Suppressor macrophage treated with lipopolysaccharide for 4 hours (primary cell): ENCODE results near the gene SYTL1.

Experiments used
- DNase-seq: peaks from one replicate; pipeline ENCODE4 v3.0.0-alpha.2; 2020

The SYTL1 gene

DNA sequence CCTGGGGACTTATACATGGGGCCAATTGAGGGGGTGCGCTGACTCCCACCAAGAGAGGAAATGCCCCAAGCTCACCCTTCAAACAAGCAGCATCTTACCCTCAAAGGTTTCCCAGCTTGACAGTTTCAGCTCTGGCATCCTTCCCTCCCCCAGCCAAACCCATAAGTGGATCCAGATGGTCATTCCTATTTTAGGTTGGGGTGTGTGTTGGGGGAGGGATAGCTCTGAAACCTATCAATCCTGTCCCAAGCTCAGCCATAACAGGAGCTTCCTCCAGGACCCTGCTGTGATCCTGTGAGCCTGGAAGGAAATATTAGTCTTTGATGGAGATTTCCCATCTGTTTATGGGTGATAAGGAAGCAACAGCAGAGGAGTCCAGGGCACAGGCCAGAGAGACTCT is 23.2 kb upstream of the SYTL1 start:
- no peak for DNase-seq

DNA sequence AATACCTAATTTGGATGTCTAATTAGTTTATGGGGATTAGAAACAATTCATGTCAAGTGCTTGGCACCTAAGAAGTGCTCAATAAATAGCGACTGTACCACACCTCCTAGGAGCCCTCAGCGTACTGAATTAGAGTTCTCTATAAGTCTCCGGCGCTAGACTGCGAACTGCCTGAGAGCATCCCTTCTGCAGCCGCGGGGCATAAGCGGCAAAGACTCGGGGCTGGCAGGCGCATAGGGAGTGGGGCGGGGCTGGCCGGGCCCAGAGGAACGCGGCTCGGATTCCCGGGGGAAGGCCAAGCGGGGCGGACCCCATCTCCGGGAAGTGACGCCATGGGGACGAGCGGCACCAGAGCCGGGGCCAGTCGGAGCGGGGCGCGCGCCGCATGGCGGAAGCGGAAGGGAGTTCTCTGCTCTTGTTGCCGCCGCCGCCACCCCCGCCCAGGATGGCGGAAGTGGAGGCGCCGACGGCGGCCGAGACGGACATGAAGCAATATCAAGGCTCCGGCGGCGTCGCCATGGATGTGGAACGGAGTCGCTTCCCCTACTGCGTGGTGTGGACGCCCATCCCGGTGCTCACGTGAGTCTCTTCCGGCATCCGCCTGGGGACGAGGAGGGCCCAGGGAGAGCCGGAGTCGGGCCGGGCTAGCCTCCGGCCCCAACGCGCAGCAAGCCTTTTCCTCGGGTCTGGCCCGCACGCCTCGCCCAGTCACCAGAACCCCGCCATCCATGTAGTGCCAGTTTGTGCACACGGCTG is 19.8 kb upstream of the SYTL1 start, which contains the start of gene TMEM222:
TSS of gene TMEM222 (plus strand) at position 351 of the 756 bp plus-strand sequence. CDS start at position 386, 35 bp downstream.
- DNase-seq = peak; percentile 99

DNA sequence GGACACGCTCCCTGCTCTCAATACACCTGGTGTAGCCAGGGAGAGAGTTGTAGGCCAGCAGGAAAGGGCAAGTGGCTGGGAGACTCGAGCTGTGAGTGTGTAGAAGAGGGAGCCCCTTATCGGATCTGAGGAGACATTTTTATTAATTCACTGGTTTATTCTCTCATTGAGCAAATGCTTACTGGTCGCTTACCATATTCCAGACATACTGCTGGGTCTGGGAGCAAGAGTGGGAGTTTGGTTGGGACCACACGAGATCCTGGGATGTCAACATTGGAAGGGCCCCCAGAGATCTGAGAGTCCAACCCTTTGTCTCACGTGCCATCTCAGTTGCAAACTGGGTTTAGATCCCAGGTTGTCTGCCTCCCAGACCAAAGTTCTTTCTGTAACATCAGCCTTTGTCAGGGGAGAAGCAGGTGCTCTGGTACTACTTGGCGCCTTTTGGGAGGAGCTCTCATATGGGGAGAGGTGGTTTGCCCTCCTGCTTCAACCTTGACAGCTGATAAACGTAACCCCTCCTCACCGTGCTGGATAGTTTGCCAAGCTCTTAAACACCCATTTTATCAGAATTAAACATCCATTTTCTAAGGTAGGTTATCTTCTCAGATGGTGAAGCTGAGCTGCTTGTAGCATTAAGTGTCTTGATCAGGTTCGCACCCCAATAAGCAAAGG is 19.1 kb upstream of the SYTL1 start:
- no peak for DNase-seq

DNA sequence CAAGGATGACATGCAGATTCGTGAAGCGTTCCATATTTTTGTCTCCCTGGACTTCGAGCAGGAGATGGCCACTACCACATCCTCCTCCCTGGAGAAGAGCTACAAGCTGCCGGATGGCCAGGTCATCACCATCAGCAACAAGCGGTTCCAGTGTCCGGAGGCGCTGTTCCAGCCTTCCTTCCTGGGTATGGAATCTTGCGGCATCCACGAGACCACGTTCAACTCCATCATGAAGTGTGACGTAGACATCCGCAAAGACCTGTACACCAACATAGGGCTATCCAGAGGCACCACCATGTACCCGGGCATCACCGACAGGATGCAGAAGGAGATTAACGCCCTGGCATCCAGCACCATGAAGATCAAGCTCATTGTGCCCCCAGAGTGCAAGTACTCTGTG is 16.5 kb upstream of the SYTL1 start:
- no peak for DNase-seq

DNA sequence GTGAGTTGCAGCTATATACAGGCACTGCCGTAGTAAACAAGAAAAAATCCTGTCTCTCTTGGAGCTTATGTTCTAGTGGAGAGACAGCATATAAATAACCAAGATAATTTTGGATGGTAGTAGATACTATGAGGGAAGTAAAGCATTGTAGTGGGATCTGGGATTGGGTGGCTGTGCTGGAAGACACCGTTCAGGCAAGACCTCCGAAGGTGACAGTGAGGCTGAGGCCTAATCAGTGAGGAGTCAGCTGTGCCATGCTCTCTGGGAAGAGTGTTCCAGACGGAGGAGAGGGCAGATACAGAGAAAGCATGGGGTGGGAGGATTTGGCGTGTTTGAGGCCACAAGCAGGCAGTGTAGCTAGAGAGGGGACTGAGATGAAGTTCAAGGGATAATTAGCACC is 13.9 kb upstream of the SYTL1 start:
- DNase-seq = no peak

DNA sequence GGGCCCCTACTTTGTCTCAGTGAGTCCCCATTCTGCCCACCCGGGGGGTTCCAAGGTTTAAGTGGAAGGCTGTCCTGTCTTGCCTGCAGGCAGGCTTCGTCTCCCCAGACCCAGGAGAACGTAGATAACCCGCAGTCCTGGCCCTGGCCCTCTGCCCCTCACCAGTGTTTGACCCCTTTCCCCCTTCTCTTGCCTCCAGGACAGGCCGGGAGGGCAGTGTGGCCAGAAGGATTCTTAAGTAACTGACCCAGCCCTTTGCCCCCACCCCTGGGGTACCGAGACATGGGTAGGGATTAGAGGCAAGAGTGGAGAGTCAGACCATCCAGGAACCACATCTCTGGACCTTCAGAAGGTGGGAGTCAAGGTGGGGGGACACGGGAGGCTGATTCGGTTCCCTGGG is 11.0 kb upstream of the SYTL1 start:
- no peak for DNase-seq

DNA sequence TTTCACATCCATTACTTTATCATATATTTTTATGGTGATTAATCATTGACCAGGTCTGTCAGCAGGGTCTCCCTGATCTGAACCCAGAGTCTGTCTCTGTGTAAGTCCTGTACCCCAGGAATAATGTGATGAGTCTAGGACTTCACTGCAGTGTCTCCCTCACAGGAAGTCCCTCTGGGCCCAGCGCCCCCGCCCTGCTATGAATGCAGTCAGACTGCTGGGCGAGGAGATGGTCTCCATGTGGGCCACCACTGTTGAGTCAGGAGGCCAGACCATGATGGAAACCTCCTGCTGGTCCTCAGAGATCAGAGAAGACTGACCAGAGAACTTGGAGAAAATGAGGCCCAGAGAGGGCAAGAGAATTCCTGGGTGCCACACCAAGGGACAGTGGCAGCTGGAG is 10.4 kb upstream of the SYTL1 start:
- no peak for DNase-seq

DNA sequence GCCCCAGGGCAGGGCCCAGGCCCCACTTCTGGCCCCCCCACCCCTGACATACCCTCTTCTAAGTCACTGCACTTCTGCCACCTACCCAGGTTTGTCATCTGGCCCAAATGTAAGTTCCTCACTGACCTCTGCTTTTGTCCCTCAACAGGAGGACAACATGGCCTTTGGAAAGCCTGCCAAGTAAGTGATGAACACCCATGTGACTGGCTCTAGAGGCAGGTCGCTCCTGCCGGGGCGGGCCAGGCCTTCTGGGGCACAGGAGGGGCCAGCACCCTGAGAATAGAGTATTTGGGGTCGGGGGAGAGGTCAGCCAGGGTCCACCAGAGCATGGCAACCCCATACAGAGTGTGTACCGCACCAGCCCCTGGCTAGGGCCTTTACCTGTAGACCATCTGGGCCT is 9.9 kb upstream of the SYTL1 start:
- no peak for DNase-seq

DNA sequence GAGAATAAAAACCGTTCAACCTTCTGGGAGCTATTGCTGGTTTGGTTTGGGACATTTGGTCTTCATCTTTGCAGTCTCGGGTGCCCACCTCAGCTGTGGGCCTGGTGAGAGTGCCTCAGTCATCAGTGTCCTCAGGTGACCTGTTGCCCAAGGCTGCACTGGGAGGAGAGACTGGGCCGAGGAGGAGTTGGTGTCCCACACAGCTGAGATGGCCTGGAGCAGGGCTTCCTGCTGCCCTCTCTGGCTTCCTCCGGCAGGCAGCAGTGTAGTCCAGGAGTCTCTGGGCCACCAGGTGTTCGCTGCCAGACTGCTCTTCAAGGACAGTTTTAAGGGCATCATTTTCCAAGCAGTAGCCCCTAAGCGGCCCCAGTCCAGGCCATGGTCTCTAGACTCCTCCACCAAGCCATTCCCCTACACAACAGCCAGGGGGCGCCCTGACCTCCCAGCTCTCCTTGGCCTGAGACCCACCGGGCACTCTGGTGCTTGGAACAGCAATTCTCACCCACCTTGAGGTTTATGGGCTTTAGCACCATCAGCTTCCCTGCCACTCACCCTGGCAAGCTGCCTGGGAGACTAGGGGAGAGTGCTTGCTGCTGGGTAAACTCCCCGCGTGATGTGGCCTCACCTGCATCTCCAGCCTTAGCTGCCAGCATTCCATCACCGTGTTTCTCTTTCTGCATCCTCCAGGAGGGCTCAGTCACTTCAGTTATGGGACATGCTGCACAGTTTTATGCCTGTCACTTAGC is 9.1 kb upstream of the SYTL1 start:
- DNase-seq = peak; percentile 54

DNA sequence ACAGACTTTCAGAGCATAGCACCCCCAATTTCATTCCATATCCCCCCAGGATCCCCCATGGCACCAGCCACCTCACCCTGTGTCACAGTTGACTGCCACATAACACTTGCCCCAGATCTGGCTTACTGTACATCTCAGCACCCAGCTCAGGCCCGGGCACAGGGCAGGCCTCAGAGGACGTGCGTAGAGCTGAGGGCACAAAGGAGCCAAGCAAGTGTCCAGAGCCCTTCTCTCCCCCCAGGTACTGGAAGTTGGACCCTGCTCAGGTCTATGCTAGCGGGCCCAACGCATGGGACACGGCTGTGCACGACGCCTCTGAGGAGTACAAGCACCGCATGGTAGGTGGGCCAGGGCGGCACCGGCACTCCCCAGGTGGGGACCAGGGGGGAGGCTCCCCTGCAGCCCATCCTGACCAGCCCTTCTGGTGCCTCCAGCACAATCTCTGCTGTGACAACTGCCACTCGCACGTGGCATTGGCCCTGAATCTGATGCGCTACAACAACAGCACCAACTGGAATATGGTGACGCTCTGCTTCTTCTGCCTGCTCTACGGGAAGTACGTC is 8.0 kb upstream of the SYTL1 start:
- no peak for DNase-seq

DNA sequence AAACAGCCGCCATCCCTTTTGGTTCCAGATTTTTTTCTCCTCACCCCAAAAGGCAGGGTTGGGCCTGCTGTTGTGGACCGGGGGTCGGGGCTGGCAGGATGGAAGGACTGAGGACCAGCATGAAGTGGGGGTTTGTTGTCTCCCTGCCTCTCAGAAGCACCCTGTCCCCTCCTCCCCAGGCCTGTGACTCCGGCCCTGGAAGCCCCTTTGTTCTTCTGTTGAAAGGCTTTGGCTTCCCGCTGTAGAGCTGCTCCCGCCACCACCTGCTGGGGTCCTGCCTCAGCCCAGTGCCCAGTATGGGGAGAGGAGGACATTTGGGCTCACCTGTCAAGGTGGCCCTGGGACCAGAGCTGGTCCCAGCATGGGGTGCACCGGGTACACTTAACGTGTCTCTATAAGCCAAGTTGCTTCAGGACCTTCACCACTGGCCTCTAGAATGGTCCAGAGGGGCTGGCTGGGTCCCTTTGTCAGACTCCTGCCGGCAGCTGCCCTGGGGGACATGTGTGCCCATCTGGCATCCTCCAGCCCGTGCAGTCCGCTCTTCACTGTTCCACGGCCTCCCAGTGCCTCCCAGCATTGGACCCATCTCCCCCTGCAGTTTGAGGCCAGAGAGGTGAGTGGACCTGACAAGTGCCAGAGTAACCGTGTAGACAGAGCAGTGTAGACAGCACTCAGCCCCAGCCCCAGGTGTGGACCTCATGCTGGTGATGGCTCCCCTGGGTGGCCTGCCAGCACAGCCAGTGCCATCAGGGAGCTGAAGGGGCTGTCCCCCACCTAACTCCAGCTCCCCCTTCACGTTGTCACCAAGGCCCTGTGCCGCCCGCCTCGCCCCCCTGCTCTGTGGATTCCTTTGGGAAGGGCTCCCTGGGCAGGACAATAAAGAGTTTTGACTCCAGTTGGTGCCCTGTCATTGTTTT is 6.1 kb upstream of the SYTL1 start:
- DNase-seq = no peak

DNA sequence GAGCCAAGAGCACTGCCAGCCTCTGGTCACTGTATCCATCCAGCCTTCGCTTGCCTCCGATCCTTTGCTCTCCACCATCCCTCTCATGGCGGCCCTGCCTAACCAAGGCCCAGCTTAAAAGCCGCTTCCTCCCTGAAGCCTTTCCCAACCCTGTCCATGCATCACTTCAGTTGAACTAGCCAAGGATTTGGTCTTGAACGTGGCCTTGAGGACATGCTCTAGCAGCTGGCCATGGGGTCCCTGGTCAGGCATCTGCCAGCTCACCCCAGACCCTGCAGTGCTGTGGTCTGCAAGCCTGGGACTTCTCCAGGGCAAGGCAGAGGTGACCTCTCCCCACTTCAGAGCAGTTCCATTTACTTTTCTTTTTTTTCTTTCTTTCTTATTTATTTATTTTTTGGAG is 5.1 kb upstream of the SYTL1 start:
- no peak for DNase-seq

DNA sequence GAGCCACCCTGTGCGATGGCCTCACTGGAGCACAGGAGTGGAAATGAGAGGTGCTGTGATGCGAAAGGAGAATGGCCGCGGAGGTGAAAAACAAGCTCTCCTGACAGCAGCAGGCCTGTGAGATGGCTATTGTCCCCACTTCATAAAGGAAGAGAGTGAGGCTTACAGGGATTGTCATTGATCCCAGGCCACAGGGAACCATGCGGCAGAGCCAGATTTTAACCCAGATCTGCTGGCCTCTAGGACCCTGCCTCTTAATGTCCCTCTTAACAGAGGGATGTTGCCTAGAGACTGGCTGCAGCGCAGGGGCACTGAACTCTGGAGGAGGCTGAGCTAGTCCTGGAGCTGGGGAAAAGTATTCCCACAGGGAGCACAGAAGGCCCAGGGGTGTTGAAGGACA is 3.1 kb upstream of the SYTL1 start:
- no peak for DNase-seq

DNA sequence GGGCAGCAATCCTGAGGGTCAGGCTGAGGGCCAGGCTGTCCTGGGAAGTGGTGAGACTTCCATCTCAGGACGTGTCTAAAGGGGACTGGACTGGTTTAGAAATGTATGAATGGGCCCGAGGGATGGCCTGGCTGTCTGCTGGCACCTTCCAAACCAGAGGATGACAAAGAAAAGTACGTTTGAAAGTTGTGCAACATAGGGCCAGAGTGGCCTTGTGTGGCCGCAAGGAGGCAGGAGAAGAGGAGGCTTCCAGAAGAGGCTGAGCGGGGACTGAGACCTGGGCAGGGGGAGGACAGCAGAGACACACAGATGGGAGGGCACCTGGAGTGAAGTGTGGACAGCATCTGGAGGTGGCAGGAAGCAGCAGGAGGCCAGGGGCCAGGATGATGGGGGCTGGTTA is 2.6 kb upstream of the SYTL1 start:
- no peak for DNase-seq

DNA sequence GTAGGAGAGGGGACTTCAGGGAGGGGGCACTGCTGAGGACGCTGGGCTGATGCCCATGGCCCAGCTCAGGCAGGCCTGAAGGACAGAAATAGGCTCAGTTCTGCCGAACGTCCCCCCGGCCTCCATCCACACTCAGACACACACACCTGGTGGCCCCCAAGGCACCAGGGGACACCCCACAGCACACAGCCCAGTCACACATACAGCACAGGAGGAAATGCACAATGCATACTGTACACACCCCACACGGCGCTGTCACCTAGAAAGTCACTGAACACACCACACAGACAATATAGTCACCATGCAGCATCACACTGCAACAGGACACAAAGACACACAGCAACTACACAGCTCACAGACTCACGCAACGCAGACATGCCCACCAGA is 562 bp downstream of the SYTL1 start:
- no peak for DNase-seq

DNA sequence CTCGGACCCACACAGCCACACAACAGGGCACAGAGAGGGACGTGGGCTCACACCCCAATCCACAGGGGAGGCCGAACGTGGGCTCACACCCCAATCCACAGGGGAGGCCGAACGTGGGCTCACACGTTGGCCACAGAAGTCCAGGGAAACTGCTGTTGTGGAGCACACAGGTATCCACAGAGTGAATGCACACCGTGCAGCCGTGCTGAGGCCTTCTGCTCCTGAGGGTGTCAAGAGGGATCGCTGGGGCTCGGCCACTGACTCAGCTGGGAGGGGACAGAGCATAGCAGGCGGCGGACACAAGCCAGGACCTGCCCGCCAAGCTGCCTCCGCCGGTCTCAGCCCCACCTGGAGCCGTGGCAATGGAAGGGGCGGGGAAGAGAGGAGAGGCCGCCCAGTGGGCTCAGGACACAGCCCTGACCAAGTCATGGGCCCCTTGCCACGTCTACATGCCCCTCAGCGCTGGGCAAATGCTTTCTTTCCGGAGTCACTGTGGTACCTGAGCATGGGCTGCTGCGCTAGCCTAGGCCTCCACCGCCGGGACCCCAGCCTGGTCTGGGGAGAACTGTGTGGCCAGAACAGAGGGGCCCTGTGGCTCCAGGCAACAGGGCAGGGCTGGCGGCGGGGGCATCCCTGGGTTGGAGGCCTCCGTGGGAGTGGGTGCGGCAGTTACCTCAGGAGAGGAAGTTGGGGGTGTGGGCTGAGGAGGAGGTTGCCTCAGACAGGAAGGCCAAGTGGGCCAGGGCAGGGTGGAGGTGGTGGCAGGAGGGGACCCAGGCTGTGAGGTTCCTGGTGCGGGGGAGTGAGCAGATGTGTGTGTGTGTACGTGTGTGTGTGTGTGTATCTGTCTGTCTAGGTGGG is 1.2 kb downstream of the SYTL1 start:
- DNase-seq = no peak

DNA sequence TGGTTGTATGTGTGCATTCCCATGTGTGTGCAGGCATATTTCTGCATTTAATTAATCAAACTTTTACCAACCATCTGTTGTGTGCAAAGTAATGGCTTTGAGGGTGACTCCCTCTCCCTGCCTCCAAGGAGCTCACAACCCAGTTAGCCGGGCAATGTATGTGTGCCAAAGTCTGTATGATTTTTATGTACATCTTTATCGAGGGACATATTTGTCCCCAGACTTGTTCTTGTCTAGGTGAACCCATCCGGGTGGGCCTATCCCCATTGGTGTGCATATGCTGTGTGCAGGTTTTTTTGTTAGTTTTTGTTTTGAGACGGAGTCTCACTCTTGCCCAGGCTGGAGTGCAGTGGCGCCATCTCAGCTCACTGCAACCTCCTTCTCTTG is 1.8 kb downstream of the SYTL1 start:
- DNase-seq = no peak

DNA sequence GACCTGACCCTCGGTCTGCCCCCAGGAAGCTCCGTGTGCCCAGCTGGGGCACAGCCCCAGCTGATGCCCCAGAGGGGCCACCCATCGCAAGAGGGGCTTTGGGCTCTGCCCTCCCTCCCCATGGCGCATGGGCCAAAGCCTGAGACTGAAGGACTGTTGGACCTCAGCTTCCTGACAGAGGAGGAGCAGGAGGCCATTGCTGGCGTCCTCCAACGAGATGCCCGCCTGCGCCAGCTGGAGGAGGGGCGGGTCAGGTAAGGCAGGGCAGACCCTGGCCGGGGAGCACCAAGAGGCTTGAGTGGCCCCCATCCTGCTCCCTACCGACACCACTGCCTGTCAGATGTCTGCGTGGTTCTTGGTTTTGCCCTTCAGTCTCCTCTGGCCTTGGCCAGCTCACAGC is 3.5 kb downstream of the SYTL1 start:
- DNase-seq = no peak

DNA sequence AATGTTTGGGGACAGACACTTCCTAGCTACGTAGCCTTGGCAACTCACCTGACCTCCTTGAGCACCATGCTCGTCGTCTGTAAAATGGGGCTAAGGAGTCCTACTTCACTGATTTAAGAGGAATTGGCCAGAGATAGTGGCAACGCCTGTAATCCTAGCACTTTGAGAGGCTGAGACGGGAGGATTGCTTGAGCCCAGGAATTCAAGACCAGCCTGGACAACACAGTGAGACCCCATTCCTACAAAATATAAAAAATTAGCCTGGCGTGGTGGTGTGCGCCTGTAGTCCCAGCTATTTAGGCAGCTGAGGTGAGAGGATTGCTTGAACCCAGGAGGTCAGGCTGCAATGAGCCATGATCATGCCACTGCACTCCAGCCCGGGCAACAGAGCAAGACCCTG is 4.5 kb downstream of the SYTL1 start:
- no peak for DNase-seq

DNA sequence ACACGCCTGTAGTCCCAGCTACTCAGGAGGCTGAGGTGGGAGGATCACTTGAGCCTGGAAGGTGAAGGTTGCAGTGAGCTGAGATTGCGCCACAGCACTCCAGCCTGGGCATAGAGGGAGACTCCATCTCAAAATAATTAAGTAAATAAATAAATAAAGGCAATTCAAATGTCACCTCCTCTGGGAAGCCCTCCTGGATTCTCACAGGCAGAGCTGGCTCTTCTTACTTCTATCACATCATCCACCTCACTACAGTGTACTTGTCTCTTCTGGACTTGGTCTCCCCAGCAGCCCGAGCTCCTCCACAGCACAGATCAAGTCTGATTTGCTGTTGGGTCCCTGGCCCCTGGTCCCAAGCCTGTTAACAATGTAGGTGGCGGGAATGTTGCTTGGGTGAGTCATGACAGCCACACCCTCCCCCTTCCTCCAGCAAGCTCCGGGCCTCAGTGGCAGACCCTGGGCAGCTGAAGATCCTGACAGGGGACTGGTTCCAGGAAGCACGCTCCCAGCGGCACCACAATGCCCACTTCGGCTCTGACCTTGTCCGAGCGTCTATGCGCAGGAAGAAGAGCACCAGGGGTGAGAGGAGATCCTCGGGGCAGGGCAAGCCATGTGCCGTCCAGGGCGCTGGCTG is 5.3 kb downstream of the SYTL1 start:
- no peak for DNase-seq
